Measurements from ENCODE around the gene GIPR. TPM values are rescaled to one million over a fixed set of nuclear protein-coding genes. Genes with fewer than 3 reads are reported as not detected.

The GIPR gene
- total RNA-seq, 1 donor, result not detected

DNA sequence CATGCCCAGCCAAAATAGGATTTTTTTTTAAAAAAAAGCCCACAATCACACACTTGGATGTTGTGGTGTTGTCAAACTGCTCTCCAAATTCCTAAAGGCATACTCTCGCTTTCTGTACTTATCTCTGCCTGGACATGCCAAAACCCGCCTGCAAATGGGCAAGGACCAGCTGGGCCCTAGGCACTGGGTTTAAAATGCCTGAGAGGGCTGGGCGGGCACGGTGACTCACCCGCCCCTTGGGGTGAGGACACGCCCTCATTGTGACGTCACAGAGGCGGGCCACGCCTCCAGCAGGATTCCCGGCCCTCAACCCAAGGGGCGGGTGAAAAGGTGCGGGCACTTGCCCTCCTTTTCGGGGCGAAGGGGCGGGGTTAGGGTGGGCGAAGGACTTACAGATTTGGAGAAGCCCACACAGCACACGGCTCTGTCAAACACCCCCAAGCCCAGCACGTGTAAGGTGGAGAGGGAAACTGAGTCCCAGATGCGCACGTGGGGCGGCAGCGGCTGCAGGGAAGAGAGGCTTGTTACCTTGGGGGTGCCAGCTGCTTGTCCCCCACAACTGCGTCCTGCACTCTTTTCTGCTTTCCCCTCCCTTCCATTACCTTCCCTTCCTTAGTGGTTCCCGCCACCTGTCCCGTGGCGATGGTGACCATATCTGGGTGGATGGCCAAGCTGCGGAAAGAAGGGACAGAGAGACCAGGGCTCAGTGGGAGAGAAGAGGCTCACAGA, 35.4 kb upstream of the GIPR start:
- TF ChIP-seq, protein P1, sequence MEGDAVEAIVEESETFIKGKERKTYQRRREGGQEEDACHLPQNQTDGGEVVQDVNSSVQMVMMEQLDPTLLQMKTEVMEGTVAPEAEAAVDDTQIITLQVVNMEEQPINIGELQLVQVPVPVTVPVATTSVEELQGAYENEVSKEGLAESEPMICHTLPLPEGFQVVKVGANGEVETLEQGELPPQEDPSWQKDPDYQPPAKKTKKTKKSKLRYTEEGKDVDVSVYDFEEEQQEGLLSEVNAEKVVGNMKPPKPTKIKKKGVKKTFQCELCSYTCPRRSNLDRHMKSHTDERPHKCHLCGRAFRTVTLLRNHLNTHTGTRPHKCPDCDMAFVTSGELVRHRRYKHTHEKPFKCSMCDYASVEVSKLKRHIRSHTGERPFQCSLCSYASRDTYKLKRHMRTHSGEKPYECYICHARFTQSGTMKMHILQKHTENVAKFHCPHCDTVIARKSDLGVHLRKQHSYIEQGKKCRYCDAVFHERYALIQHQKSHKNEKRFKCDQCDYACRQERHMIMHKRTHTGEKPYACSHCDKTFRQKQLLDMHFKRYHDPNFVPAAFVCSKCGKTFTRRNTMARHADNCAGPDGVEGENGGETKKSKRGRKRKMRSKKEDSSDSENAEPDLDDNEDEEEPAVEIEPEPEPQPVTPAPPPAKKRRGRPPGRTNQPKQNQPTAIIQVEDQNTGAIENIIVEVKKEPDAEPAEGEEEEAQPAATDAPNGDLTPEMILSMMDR (IDR thresholded peaks at IDR 0.05; ENCODE audit: insufficient read depth, low read length), result no peak
- DNase-seq (ENCODE audit: low read depth), result peak; percentile 94
- no peak overlapping the region for H3K4me3 ChIP-seq (ENCODE audit: low read depth, low read length)

DNA sequence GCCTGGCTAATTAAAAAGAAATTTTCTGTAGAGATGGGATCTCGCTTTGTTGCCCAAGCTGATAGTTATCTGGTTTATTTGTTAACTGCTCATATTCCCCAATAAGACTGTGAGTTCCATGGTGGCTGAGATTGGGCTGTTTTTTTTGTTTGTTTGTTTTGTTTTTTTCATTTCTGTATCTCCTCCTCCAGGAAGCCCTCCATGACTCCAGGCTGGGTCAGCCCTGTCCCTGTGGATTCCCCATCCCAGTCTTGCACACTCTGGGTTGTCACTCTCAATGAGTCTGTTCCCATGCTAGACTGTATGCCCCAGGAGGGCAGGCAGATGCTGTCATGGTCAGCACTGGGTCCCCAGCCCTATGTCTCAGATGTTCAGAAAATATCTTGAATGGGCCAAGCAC, 31.7 kb upstream of the GIPR start:
- TF ChIP-seq, protein P1 (IDR thresholded peaks at IDR 0.05; ENCODE audit: insufficient read depth, low read length), result no peak
- DNase-seq (ENCODE audit: low read depth), result no peak
- no peak overlapping the region for H3K4me3 ChIP-seq (ENCODE audit: low read depth, low read length)

DNA sequence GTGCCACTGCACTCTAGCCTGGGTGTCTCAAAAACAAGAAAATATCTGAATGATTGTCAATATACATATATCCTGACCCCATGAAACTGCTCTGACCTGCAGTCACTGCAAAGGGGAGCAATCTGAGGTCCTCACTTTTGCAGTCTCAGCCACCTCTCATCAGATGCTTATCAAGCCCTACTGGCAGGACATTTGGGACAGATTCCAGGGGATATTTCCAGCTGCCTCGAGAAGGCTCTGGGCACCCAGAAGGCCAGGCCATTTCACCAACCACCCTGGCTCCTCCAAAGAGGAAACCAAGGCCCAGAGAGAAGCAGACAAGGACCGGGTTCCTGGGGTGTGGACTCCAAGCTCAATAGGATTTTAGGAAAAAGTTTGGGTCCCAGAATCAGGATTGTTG, 31.1 kb upstream of the GIPR start:
- TF ChIP-seq, protein P1 (IDR thresholded peaks at IDR 0.05; ENCODE audit: insufficient read depth, low read length), result no peak
- DNase-seq (ENCODE audit: low read depth), result no peak
- H3K4me3 ChIP-seq (ENCODE audit: low read depth, low read length), result no peak overlapping the region

DNA sequence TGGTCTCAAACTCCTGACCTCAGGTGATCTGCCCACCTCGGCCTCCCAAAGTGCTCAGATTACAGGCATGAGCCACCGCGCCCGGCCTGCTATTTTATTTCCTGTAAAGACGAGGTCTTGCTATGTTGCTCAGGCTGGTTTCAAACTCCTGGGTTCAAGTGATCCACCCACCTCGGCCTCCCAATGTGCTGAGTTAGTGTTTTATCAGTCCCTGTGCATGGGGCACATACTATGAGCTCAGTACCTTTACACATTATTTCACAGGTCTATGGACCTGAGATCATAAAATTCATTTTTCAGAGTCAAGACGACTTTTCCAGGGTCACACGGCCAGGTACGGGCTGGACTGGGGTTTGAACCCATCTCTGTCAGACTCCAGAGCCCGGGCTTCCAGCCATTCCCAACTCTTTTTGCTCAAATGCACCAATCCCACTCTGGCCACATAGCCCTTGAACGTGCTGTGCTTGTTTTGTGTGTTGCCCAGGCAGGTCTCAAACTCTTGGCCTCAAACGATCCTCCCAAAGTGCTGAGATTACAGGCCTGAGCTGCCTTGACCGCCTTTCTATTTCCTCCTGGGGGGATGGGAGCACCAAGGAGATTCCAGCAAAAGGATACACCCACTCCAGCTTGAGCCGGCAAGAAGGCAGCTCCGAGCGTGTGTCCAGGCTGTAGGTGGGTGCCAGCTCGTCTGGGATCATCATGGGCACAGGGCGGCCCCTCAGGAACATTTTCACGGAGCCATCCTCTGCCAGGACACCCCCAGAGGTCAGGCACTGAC, 29.9 kb upstream of the GIPR start:
- TF ChIP-seq, protein P1 (IDR thresholded peaks at IDR 0.05; ENCODE audit: insufficient read depth, low read length), result no peak
- peak; percentile 32 for DNase-seq (ENCODE audit: low read depth)
- H3K4me3 ChIP-seq (ENCODE audit: low read depth, low read length), result peak overlapping the region; percentile 77

DNA sequence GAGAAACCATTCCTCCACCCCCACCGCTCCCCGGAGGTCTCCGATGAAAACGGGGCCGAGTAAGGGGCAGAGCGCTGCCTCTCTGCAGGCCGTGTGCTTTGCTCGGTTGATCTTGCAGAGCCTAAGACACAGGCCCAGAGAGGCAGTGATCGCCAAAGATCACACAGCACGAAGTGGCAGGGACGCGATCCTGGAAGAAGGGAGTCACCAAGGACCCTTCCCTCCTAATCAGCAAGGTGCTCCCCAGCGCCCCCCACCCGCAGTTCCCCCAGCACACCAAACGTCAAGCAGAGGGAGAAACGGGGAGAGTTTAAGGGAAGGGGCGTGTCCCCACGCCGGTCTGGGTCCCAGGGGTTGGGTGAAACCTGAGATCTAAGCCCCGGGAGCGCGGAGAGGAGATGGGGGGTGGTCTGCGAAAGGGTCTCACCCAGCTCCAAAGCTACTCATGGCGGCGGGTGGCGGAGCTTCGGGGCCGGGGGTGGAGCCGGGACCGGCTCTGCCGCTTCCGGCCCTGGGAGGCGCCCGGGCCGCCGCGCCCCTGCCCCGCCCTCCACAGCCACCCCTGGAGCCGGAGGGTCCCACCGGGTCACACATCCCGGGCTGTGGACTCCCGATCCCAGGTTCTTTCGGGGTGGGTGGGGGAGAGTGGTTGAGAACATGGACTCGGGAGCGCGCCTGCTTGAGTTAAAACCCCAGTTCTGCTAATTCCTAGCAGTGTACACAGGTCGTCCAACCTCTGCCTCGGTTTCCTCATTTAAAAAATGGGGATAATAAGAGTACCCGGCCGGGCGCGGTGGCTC, 28.9 kb upstream of the GIPR start, which contains the start of gene EML2:
TSS of gene EML2 (minus strand) at position 468 of the 800 bp plus-strand sequence. CDS start at position 447, 21 bp downstream.
- TF ChIP-seq, protein P1 (IDR thresholded peaks at IDR 0.05; ENCODE audit: insufficient read depth, low read length), result peak; percentile 33
- DNase-seq (ENCODE audit: low read depth), result no peak

DNA sequence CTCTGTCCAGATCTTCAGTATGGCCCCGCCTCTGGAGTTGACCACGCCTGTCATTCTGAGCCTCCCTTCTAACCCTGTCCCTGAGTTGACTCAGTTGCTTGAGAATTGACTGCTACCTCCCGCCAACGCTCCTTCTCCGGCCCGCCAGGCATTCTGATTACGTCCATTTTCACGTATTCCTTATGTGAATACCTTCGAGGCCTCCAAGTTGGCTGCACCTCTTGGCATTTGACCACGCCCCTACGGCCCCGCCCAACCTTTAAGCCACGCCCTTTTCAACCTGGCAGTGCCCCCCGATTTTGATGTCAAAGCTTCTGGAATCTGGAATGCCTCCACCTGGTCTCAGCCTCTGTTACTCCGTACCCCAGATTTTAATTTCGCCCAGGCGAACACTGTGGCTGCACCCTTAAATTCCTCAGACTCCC, 27.2 kb upstream of the GIPR start:
- TF ChIP-seq, protein P1 (IDR thresholded peaks at IDR 0.05; ENCODE audit: insufficient read depth, low read length), result no peak
- H3K4me3 ChIP-seq (ENCODE audit: low read depth, low read length), result no peak overlapping the region

More for the DNA sequence above, 28.9 kb upstream of the GIPR start, which contains the start of gene EML2:
- peak within 1 kb of the TSS; percentile 77 for H3K4me3 ChIP-seq (ENCODE audit: low read depth, low read length)

More for the DNA sequence above, 27.2 kb upstream of the GIPR start:
- DNase-seq (ENCODE audit: low read depth), result no peak
